ENCODE data around the gene ZMAT3.
A peak's percentile ranks its signal among the peaks of the same experiment; 100 is the strongest.

The ZMAT3 gene

GRCh38 chr3:179076243-179077027 lies 4.8 kb upstream of the ZMAT3 start:
- Histone ChIP-seq H3K27ac (ENCODE audit: low read length) (no peak overlapping the region), H3K9me2 (replicated peaks; ENCODE audit: insufficient read depth, low read length) (no peaks in the 10 kb centered on the region), H4K20me1 (ENCODE audit: insufficient read depth, low read length) (no peaks in the 10 kb centered on the region), H3K4me3 (ENCODE audit: low read length) (no peak overlapping the region), H3K79me2 (ENCODE audit: low read length) (no peaks in the 10 kb centered on the region), H3F3A (ENCODE audit: insufficient read depth, low read length) (peaks cover 9% of the 10 kb centered on the region), H3K27me3 (replicated peaks; ENCODE audit: insufficient read depth, low read length) (peaks cover 37% of the 10 kb centered on the region), H3K9me3 (replicated peaks; ENCODE audit: insufficient read depth, low read length) (no peaks in the 10 kb centered on the region), H3K4me1 (ENCODE audit: low read length) (peaks cover 9% of the 10 kb centered on the region; the same call in 1 of the 2 replicates), H3K36me3 (replicated peaks; ENCODE audit: insufficient read depth, low read length) (no peaks in the 10 kb centered on the region), H3K9ac (ENCODE audit: low read length) (no peak overlapping the region), H2AFZ (ENCODE audit: low read length) (no peak overlapping the region), H3K4me2 (ENCODE audit: low read depth, low read length) (no peak overlapping the region)
- no peak for TF ChIP-seq CTCF (IDR thresholded peaks at IDR 0.05; ENCODE audit: low read length)
- TF ChIP-seq EZH2phosphoT487 (IDR thresholded peaks at IDR 0.05; ENCODE audit: low read length): no peak
- TF ChIP-seq EZH2 (optimal IDR thresholded peaks at IDR 0.05; ENCODE audit: low read depth, low read length): no peak
- no peak for DNase-seq

- Histone ChIP-seq H3K4me2 (ENCODE audit: low read depth, low read length) (no peak overlapping the region), H3K9ac (ENCODE audit: low read length) (no peak overlapping the region), H3K9me3 (replicated peaks; ENCODE audit: insufficient read depth, low read length) (no peaks in the 10 kb centered on the region), H3K9me2 (replicated peaks; ENCODE audit: insufficient read depth, low read length) (no peaks in the 10 kb centered on the region), H3K36me3 (replicated peaks; ENCODE audit: insufficient read depth, low read length) (no peaks in the 10 kb centered on the region), H3K4me1 (ENCODE audit: low read length) (peaks cover 12% of the 10 kb centered on the region; the same call in 1 of the 2 replicates), H3F3A (ENCODE audit: insufficient read depth, low read length) (peaks cover 9% of the 10 kb centered on the region), H3K4me3 (ENCODE audit: low read length) (no peak overlapping the region), H2AFZ (ENCODE audit: low read length) (no peak overlapping the region), H3K27me3 (replicated peaks; ENCODE audit: insufficient read depth, low read length) (peaks cover 49% of the 10 kb centered on the region), H4K20me1 (ENCODE audit: insufficient read depth, low read length) (no peaks in the 10 kb centered on the region), H3K79me2 (ENCODE audit: low read length) (no peaks in the 10 kb centered on the region), H3K27ac (ENCODE audit: low read length) (no peak overlapping the region)
- TF ChIP-seq EZH2phosphoT487 (IDR thresholded peaks at IDR 0.05; ENCODE audit: low read length) (no peak), CTCF (IDR thresholded peaks at IDR 0.05; ENCODE audit: low read length) (no peak), EZH2 (optimal IDR thresholded peaks at IDR 0.05; ENCODE audit: low read depth, low read length) (no peak)
- DNase-seq: no peak
Measured at GRCh38 chr3:179074656-179075055, 3.0 kb upstream of the ZMAT3 start.

GRCh38 chr3:179073816-179074215 lies 2.2 kb upstream of the ZMAT3 start:
- Histone ChIP-seq H3K9me3 (replicated peaks; ENCODE audit: insufficient read depth, low read length) (no peaks in the 10 kb centered on the region), H3K27ac (ENCODE audit: low read length) (no peak overlapping the region), H3K4me3 (ENCODE audit: low read length) (no peak overlapping the region), H4K20me1 (ENCODE audit: insufficient read depth, low read length) (no peaks in the 10 kb centered on the region), H2AFZ (ENCODE audit: low read length) (no peak overlapping the region), H3K4me2 (ENCODE audit: low read depth, low read length) (no peak overlapping the region), H3K9ac (ENCODE audit: low read length) (no peak overlapping the region), H3K79me2 (ENCODE audit: low read length) (no peaks in the 10 kb centered on the region), H3F3A (ENCODE audit: insufficient read depth, low read length) (peaks cover 9% of the 10 kb centered on the region), H3K9me2 (replicated peaks; ENCODE audit: insufficient read depth, low read length) (no peaks in the 10 kb centered on the region), H3K36me3 (replicated peaks; ENCODE audit: insufficient read depth, low read length) (no peaks in the 10 kb centered on the region), H3K27me3 (replicated peaks; ENCODE audit: insufficient read depth, low read length) (peaks cover 49% of the 10 kb centered on the region), H3K4me1 (ENCODE audit: low read length) (peaks cover 12% of the 10 kb centered on the region; the same call in 1 of the 2 replicates)
- no peak for TF ChIP-seq EZH2 (optimal IDR thresholded peaks at IDR 0.05; ENCODE audit: low read depth, low read length)
- no peak for TF ChIP-seq EZH2phosphoT487 (IDR thresholded peaks at IDR 0.05; ENCODE audit: low read length)
- no peak for TF ChIP-seq CTCF (IDR thresholded peaks at IDR 0.05; ENCODE audit: low read length)
- DNase-seq: peak; percentile 74

Measured in MM.1S (cell line).